ENCODE data around the gene PLEKHA6.

GRCh38 chr1:204271970-204272369 is 87.8 kb downstream of the PLEKHA6 start:
- TF ChIP-seq CTCF (IDR thresholded peaks at IDR 0.05 in 8 of 11, conservative IDR thresholded peaks at IDR 0.05 in 3 of 11) = no peak
- no peak for TF ChIP-seq POLR2A (IDR thresholded peaks at IDR 0.05)
